Memory B cell (primary cell): ENCODE data around the gene TIMMDC1.
"Not testable (repeated sequence)": the region's sequence is repeated elsewhere in the genome, so short reads cannot be mapped to it uniquely, and the experiment has no call there.

Experiments used
- ATAC-seq: fragments of 150-1000 bp; cut with Tn5 transposase; 2 replicates; pipeline ENCODE4 v1.10.0; 2021; ENCODE audit warnings: low read depth, mild to moderate bottlenecking, moderate library complexity
- DNase-seq, 2 donors: peaks; one replicate each; pipeline ENCODE4 v3.0.0; 2022; ENCODE audit warnings: low spot score in 2 of 2
- H3K27ac Mint-ChIP-seq: one replicate; pipeline ENCODE4 v1.8.0; 2022; ENCODE audit warnings: mild to moderate bottlenecking, moderate library complexity, mixed read lengths
- H3K27me3 Mint-ChIP-seq: one replicate; pipeline ENCODE4 v1.8.0; 2022; ENCODE audit warnings: mixed read lengths
- H3K36me3 Mint-ChIP-seq: one replicate; pipeline ENCODE4 v1.8.0; 2022; ENCODE audit warnings: mild to moderate bottlenecking, mixed read lengths
- H3K4me1 Mint-ChIP-seq: one replicate; pipeline ENCODE4 v1.8.0; 2022; ENCODE audit warnings: mixed read lengths
- H3K4me3 Mint-ChIP-seq: one replicate; pipeline ENCODE4 v1.8.0; 2022; ENCODE audit warnings: mild to moderate bottlenecking, moderate library complexity, mixed read lengths
- H3K9me3 Mint-ChIP-seq: one replicate; pipeline ENCODE4 v1.8.0; 2022; ENCODE audit warnings: mixed read lengths

Gene TIMMDC1

DNA sequence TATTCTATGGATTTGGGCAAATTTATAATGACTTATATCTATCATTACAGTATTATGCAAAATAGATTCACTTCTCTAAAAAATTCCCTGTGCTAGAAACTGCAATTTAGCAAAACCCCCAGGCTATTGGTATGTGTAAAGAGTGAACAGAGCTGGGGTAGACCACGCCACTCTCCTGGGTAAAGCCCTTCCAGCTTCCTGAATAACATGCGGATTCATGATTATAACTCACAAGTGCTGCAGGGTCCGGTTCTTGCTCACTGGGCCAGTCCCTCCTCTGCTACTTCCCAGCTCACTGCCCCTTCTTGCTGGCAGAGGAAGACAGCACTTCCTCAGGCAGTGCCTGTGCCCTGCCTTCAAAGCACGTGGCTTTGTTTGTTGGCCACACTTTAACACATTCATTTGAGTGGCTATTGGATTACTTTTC, 57.0 kb downstream of the TIMMDC1 start:
- Mint-ChIP-seq H3K4me3 (peak overlapping the region; percentile 81), H3K27ac (peak overlapping the region; percentile 99), H3K27me3 (no peaks in the 10 kb centered on the region), H3K4me1 (peaks cover 68% of the 10 kb centered on the region), H3K9me3 (no peaks in the 10 kb centered on the region), H3K36me3 (peaks cover 2% of the 10 kb centered on the region)
- peak; percentile 53 for ATAC-seq
- peak in 1 of 2 donors; percentile 37 for DNase-seq

DNA sequence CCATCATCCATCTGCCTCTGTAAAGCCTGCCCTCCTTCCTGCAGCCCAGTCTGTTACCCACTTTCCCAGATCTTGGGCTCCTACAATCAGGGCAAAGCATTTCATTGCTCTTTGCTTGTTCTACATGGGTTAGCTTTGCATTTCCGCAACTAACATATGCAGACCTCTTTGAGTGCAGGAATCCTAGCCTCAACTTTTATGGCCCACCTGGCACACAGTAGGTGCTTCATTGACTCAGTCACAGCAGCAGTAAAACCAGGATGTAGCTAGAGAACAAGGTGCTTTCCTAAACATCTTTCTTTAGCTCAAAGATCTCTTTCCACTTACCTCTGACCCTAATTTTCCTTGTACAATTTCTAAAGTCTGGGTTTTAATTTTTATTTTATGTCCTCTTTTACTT, 57.6 kb downstream of the TIMMDC1 start:
- peak overlapping the region; percentile 99 for H3K27ac Mint-ChIP-seq

DNA sequence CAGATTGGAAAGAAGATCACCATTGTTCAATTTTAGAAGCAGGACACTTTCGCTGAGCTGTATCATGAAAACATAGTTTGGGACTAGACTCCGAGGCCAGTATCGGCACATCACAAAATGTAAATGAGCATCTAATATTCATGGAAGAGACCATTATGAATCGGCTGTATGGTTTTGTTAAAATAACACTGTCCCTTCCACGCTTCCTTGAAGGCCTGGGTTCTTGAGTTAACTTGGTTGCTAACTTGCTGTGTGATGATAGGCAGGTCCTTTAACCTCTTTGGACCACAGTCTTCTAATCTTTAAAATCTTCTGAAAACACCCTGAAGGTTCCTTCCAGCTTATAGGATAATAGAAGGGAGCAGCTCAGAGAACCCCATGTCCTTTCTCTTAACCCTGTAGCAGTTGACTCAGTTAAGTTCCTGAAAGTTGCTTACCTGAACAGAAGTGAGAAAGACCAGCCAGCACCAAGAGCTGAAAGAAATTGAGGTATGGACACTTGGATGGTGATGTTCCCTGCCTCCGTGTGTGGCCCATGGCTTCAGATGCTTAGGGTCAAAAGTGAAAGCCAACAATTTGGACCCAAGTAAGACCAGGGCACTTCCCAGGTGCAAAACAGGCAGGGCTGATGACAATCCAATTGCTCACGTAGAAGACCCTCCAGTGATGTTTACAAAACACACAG, 59.0 kb downstream of the TIMMDC1 start:
- no peaks in the 10 kb centered on the region for H3K9me3 Mint-ChIP-seq
- H3K4me3 Mint-ChIP-seq, result peak overlapping the region; percentile 81

More for the DNA sequence above, 57.6 kb downstream of the TIMMDC1 start:
- peak overlapping the region; percentile 81 for H3K4me3 Mint-ChIP-seq
- peaks cover 2% of the 10 kb centered on the region for H3K36me3 Mint-ChIP-seq
- H3K9me3 Mint-ChIP-seq, result no peaks in the 10 kb centered on the region
- ATAC-seq (no peak), DNase-seq (no peak)
- peaks cover 65% of the 10 kb centered on the region for H3K4me1 Mint-ChIP-seq
- no peaks in the 10 kb centered on the region for H3K27me3 Mint-ChIP-seq

DNA sequence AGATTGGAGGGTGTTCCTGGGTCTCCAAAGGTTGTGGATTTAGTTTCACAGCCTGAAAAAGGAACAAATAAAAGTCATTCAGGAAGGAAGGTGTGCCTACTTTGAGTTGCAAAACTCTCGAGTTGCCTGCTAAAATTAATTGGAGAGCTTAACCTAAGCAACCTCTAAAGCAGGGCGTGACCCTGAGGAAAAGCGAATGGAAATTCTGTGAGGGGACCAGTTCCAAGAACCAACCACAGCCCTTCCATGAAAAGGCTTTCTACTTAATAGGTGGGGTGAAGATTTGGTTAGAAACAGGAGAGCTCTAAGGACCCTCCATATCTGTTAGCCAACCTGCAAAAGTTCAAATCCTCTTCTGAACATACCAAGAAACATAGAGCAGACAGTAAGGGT, 59.5 kb downstream of the TIMMDC1 start:
- no peaks in the 10 kb centered on the region for H3K27me3 Mint-ChIP-seq
- no peaks in the 10 kb centered on the region for H3K9me3 Mint-ChIP-seq
- peaks cover 56% of the 10 kb centered on the region for H3K4me1 Mint-ChIP-seq
- ATAC-seq (no peak), DNase-seq (no peak)
- H3K4me3 Mint-ChIP-seq, result peak overlapping the region; percentile 81
- peaks cover 2% of the 10 kb centered on the region for H3K36me3 Mint-ChIP-seq
- peak overlapping the region; percentile 99 for H3K27ac Mint-ChIP-seq

More for the DNA sequence above, 59.0 kb downstream of the TIMMDC1 start:
- Mint-ChIP-seq H3K27me3 (no peaks in the 10 kb centered on the region), H3K27ac (peak overlapping the region; percentile 99), H3K4me1 (peaks cover 57% of the 10 kb centered on the region), H3K36me3 (peaks cover 2% of the 10 kb centered on the region)
- no peak for DNase-seq
- ATAC-seq, result no peak

DNA sequence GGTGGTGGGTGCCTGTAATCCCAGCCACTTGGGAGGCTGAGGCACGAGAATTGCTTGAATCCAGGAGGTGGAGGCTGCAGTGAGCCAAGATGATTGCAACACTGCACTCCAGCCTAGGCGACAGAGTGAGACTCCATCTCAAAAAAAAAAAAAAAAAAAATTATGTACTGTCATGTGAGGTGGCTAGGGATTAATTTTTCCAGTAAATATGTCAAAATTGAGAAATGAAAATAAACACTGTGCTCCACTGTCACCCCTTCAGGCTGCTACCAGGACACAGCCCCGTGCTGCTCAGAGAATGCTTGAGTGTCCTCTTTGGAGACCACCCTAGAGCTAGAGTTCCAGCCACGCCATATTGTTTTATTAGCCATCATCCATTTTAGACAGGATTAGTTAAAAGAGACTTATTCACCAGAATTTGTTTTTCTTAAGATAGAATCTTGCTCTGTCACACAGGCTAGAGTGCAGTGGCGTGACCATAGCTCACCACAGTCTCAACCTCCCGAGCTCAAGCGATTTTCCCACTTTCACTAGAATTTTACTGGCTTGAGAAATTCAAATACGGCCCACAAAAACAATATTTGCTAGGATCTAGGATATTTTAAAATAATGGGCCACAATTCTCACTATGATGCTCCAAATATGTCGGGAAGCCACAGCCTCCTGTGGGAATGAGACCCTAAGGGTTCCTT, 60.4 kb downstream of the TIMMDC1 start:
- Mint-ChIP-seq H3K27ac (peak overlapping the region; percentile 99), H3K4me1 (peaks cover 50% of the 10 kb centered on the region)
- ATAC-seq, result no peak

DNA sequence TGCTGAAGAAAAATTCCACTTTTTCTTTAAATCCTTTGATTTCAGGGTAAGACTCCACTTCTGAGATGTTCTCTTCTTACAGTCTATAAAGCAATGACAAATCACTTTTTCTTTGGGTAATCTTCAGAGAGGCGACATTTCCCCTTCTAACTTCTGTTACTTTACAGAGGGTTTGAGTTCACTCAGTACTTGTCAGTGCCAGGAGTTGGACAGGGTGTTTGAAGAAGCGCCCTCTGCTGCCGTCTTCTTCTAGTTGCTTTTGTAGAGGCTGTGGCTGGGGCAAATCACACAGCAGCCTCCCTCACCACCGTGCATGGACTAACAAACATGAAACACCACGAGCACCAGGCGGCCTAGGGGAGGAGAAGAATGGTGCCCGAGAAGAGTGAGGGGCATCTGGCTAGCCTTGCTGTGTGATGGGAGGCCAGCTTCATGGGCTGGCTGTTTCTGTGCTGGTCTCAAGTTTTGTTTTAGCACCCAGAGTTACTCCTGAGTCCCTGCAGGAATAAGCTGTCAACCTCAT, 61.2 kb downstream of the TIMMDC1 start, which contains the start of gene CD80:
Gene CD80, minus strand, starts transcription at position 174 of the 523 bp plus-strand sequence. CDS start 1,886 bp downstream, outside the sequence.
- H3K4me1 Mint-ChIP-seq, result peaks cover 44% of the 10 kb centered on the region
- peak; percentile 63 to 79 for DNase-seq
- ATAC-seq, result peak; percentile 55

More for the DNA sequence above, 60.4 kb downstream of the TIMMDC1 start:
- Mint-ChIP-seq H3K27me3 (no peaks in the 10 kb centered on the region), H3K9me3 (no peaks in the 10 kb centered on the region), H3K36me3 (peaks cover 2% of the 10 kb centered on the region), H3K4me3 (peak overlapping the region; percentile 81)
- no peak for DNase-seq

DNA sequence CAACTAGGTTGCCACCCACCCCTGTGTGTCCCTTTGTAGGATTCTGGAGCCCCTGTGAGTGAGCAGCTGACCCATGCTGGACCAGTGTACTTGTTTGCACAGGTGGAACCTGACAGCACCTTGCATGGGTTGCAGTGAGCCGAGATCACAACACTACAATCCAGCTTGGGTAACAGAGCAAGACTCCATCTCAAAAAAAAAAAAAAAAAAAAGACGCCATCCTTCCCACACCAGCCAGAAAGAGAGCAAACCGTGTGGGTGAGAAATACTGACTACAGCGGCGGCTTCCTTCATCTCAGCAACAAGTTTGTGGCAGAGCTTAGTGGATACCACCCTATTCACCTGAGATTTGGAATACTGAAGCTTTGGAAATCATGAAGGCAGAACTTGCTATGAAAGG, 61.8 kb downstream of the TIMMDC1 start:
- no peaks in the 10 kb centered on the region for H3K27me3 Mint-ChIP-seq
- peak overlapping the region; percentile 81 for H3K4me3 Mint-ChIP-seq
- no peaks in the 10 kb centered on the region for H3K9me3 Mint-ChIP-seq
- ATAC-seq (no peak), DNase-seq (no peak)
- H3K36me3 Mint-ChIP-seq, result no peaks in the 10 kb centered on the region
- peak overlapping the region; percentile 99 for H3K27ac Mint-ChIP-seq
- peaks cover 40% of the 10 kb centered on the region for H3K4me1 Mint-ChIP-seq

More for the DNA sequence above, 61.2 kb downstream of the TIMMDC1 start, which contains the start of gene CD80:
- Mint-ChIP-seq H3K27me3 (no peaks in the 10 kb centered on the region), H3K27ac (peak within 1 kb of the TSS; percentile 99), H3K9me3 (no peaks in the 10 kb centered on the region), H3K36me3 (no peaks in the 10 kb centered on the region), H3K4me3 (peak within 1 kb of the TSS; percentile 81)

DNA sequence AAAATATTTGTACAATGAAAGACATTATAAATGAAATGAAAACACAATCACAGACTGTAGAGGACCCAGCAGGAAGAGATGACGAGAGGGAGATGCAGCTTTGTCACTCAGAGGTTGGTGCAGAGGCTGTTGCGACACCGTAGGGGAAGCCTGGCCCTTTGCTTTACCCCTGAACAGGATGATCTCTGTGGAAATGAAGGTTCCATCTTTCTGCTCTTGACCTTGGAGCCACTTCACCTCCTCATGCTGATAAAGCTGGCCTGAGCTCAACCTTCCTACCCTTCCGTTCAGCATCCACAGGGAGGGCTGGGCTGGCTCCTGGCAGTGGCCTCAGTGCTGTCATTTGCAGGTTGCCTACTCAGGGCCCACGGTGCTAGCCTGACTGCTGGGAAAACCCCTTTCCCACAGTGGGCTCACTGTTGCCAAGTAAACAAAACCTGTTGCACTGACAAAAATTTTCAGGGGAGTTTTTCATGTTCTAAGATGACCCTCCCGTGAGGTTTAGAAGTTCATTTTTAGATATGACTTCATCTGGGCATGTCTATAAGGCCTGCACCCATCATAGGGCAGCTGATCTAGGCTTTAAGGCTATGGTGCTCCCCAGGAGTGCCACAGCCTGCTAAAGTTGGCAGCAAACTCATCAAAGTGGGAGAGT, 64.1 kb downstream of the TIMMDC1 start:
- Mint-ChIP-seq H3K4me3 (peak overlapping the region; percentile 76), H3K4me1 (peaks cover 21% of the 10 kb centered on the region), H3K9me3 (no peaks in the 10 kb centered on the region), H3K27ac (peak overlapping the region; percentile 99), H3K27me3 (no peaks in the 10 kb centered on the region), H3K36me3 (no peaks in the 10 kb centered on the region)
- peak; percentile 79 to 82 for DNase-seq
- peak; percentile 75 for ATAC-seq

DNA sequence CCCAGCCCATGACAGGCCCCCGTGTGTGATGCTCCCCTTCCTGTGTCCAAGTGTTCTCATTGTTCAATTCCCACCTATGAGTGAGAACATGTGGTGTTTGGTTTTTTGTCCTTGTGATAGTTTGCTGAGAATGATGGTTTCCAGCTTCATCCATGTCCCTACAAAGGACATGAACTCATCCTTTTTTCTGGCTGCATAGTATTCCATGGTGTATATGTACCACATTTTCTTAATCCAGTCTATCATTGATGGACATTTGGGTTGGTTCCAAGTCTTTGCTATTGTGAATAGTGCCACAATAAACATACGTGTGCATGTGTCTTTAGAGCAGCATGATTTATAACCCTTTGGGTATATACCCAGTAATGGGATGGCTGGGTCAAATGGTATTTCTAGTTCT, 65.0 kb downstream of the TIMMDC1 start:
- not testable (repeated sequence) for H3K27me3 Mint-ChIP-seq
- peaks cover 14% of the 10 kb centered on the region for H3K4me1 Mint-ChIP-seq

DNA sequence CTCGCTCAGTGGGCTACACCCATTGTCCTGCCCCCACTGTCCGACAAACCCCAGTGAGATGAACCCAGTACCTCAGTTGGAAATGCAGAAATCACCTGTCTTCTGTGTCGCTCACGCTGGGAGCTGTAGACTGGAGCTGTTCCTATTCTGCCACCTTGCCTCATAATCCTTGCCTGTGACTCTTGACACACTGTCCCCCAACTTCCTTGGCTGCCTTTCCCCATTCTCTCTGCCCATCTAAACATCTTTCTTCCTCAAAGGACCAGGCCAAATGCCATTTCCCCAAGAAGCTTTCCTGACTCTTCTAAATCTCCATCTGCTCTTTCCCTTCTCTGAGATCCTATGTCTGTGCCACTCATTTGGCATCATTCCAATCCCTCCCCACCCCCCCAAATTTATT, 70.8 kb downstream of the TIMMDC1 start:
- peaks cover 2% of the 10 kb centered on the region for H3K4me1 Mint-ChIP-seq
- no peaks in the 10 kb centered on the region for H3K36me3 Mint-ChIP-seq
- no peak overlapping the region for H3K27ac Mint-ChIP-seq
- H3K27me3 Mint-ChIP-seq, result no peaks in the 10 kb centered on the region
- H3K4me3 Mint-ChIP-seq, result no peak overlapping the region
- H3K9me3 Mint-ChIP-seq, result no peaks in the 10 kb centered on the region
- ATAC-seq (no peak), DNase-seq (no peak)

More for the DNA sequence above, 65.0 kb downstream of the TIMMDC1 start:
- H3K4me3 Mint-ChIP-seq, DNase-seq, H3K9me3 Mint-ChIP-seq, ATAC-seq, H3K36me3 Mint-ChIP-seq: not testable (repeated sequence)
- H3K27ac Mint-ChIP-seq, result peak overlapping the region; percentile 99

DNA sequence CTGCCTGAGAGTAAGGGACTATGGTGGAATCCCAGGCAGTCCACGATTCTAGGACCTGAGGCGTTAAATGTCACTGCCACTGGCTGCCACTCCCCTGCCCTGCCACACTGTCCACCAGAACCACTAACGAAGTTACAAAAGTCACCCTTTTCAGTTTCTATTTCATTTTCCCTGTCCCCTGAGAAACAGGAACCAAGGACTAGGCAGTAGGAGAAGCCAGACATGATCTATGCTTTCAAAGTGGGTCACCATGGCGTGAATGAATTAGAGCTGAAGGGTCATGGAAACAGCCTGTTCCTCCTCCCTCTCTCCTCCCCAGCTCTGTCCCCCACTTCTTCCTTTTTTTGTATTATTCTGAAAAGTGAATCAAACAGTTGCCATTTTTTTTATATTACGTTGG, 71.9 kb downstream of the TIMMDC1 start:
- Mint-ChIP-seq H3K27ac (no peak overlapping the region), H3K36me3 (no peaks in the 10 kb centered on the region), H3K4me3 (no peak overlapping the region), H3K27me3 (no peaks in the 10 kb centered on the region), H3K9me3 (no peaks in the 10 kb centered on the region), H3K4me1 (no peaks in the 10 kb centered on the region)
- DNase-seq (no peak), ATAC-seq (peak; percentile 35)

DNA sequence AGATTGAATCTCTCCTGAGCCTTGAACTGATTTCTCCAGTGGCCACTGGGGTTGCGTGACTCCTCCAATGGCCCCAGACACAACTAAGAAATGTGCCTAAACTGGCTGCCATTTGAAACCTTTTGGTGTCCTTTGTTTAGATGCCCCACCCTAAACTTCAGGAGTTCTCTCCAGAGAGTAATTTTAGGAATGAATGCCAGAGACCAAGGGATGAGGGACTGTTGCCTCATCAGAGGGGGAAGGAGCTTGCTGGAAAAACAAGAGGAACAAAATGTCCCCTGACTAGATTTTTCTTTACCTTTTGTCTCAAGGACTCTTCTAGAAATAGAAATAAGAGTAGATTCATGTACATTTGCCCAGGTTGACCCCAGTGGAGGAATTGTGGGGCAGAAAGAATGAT, 72.9 kb downstream of the TIMMDC1 start:
- Mint-ChIP-seq H3K27ac (no peak overlapping the region), H3K4me3 (no peak overlapping the region), H3K4me1 (no peaks in the 10 kb centered on the region), H3K27me3 (no peaks in the 10 kb centered on the region), H3K36me3 (no peaks in the 10 kb centered on the region), H3K9me3 (no peaks in the 10 kb centered on the region)
- ATAC-seq (no peak), DNase-seq (no peak)

DNA sequence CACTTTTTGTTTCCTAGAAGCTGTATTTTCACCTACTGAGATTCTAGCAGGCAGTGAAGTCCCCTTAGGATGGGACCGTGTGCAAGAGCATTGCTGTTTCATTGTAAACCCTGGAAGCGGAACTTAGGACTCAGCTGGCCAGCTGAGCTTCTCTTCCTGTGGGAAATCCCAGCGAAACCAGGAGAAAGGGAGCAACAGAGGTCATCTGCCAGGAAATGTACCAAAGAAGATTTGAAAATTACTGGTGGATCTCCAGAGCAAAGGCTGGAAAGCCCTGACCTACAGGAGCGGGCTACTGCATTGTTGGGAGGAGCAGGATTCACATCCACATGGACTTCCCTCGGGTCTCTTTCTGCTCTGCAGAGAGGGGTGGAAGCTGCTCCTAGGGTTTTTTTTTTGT, 73.3 kb downstream of the TIMMDC1 start:
- no peak overlapping the region for H3K27ac Mint-ChIP-seq

More for the DNA sequence above, 73.3 kb downstream of the TIMMDC1 start:
- ATAC-seq (no peak), DNase-seq (no peak)
- H3K36me3 Mint-ChIP-seq, result no peaks in the 10 kb centered on the region
- no peaks in the 10 kb centered on the region for H3K9me3 Mint-ChIP-seq
- H3K4me3 Mint-ChIP-seq, result no peak overlapping the region
- H3K4me1 Mint-ChIP-seq, result no peaks in the 10 kb centered on the region
- H3K27me3 Mint-ChIP-seq, result no peaks in the 10 kb centered on the region
